ENCODE measurements around the gene USH1C.

GRCh38 chr11:17449158-17449557 is 95.1 kb downstream of the USH1C start:
- no peak for TF ChIP-seq CTCF (IDR thresholded peaks at IDR 0.05)
- no peak for TF ChIP-seq POLR2AphosphoS5 (IDR thresholded peaks at IDR 0.05)
- TF ChIP-seq POLR2A (IDR thresholded peaks at IDR 0.05) = no peak
